H1 (cell line): ENCODE measurements around the gene ZNF423. TPM values are rescaled to one million over a fixed set of nuclear protein-coding genes. Genes with fewer than 3 reads are reported as not detected.

Experiments used
- CTCF ChIA-PET: fragments of 300-600 bp; sonication (Branson Sonifier 250); formaldehyde crosslinking; loops from one replicate; lab custom pipeline; 2021; ENCODE audit not compliant: partially characterized antibody; lab: Charles Lee
- POLR2A ChIA-PET: fragments of 300-600 bp; sonication (Branson Sonifier 250); formaldehyde crosslinking; loops from one replicate; lab custom pipeline; 2021; ENCODE audit warnings: inconsistent platforms; ENCODE audit not compliant: partially characterized antibody; lab: Charles Lee
- DNase-seq, 2 experiments: peaks; one replicate each; pipeline versions ENCODE4 v3.0.0 to v3.0.0-alpha.2; 2010 to 2022; ENCODE audit warnings: low spot score in 2 of 2, low read depth in 1 of 2, mixed read lengths in 1 of 2
- FAIRE-seq: peaks from 2 replicates; lab custom pipeline; 2011; peaks lifted over from hg19 to GRCh38; lab: Jason Lieb, UNC
- H2AFZ ChIP-seq: 2 replicates; pipeline ENCODE4 v1.8.1; 2012; ENCODE audit warnings: low read length, inconsistent platforms
- H2AK5ac ChIP-seq: 2 replicates; pipeline ENCODE4 v1.6.1; 2013; ENCODE audit warnings: low read depth, low read length
- H2BK120ac ChIP-seq: replicated peaks from 2 replicates; pipeline ENCODE3; 2013; ENCODE audit warnings: low read depth, low read length, inconsistent platforms
- H2BK12ac ChIP-seq: 2 replicates; pipeline ENCODE4 v1.6.1; 2013; ENCODE audit warnings: low read depth, low read length
- H2BK15ac ChIP-seq: 2 replicates; pipeline ENCODE4 v1.6.1; 2013; ENCODE audit warnings: low read length
- H2BK20ac ChIP-seq: 2 replicates; pipeline ENCODE4 v1.6.1; 2013; ENCODE audit warnings: low read length
- H2BK5ac ChIP-seq: 2 replicates; pipeline ENCODE4 v1.6.1; 2013; ENCODE audit warnings: low read depth, low read length
- H3K14ac ChIP-seq: 2 replicates; pipeline ENCODE4 v1.6.1; 2013; ENCODE audit warnings: inconsistent platforms; ENCODE audit not compliant: insufficient read length
- H3K18ac ChIP-seq: 2 replicates; pipeline ENCODE4 v1.6.1; 2013; ENCODE audit warnings: low read length; ENCODE audit errors: extremely low read depth
- H3K23ac ChIP-seq: 2 replicates; pipeline ENCODE4 v1.6.1; 2013; ENCODE audit warnings: inconsistent platforms; ENCODE audit not compliant: insufficient read length
- H3K23me2 ChIP-seq: 2 replicates; pipeline ENCODE4 v1.6.1; 2013; ENCODE audit warnings: low read depth, low read length
- H3K27ac ChIP-seq: 2 replicates; pipeline ENCODE4 v1.6.1; 2011; ENCODE audit warnings: low read depth, low read length, inconsistent platforms
- H3K27me3 ChIP-seq, 4 experiments: replicated peaks in 1 of 4; 1 replicate in 1 of 4; 2 replicates in 3 of 4; pipeline versions ENCODE4 v1.6.1 to v1.8.1; 2011 to 2013; ENCODE audit warnings: low read length in 3 of 4, mild to moderate bottlenecking in 3 of 4, inconsistent platforms in 2 of 4, mixed read lengths in 2 of 4, moderate library complexity in 1 of 4; ENCODE audit not compliant: control insufficient read depth in 3 of 4, insufficient read depth in 3 of 4; ENCODE audit errors: extremely low read depth in 1 of 4
- H3K36me3 ChIP-seq, 4 experiments: 2 replicates each; pipeline versions ENCODE4 v1.6.1 to v1.8.1; 2011 to 2013; ENCODE audit warnings: mild to moderate bottlenecking in 4 of 4, low read length in 3 of 4, moderate library complexity in 2 of 4, control low read depth in 1 of 4, inconsistent platforms in 1 of 4; ENCODE audit not compliant: insufficient read depth in 4 of 4, control insufficient read depth in 2 of 4
- H3K4ac ChIP-seq: replicated peaks from 2 replicates; pipeline ENCODE3; 2013; ENCODE audit warnings: low read length, low read depth, mixed read lengths, inconsistent platforms; ENCODE audit not compliant: insufficient read length
- H3K4me1 ChIP-seq, 4 experiments: replicated peaks in 1 of 4; 1 replicate in 1 of 4; 2 replicates in 3 of 4; pipeline versions ENCODE4 v1.6.1 to v1.8.1; 2011 to 2013; ENCODE audit warnings: low read length in 3 of 4, inconsistent platforms in 2 of 4, mixed read lengths in 1 of 4; ENCODE audit not compliant: insufficient read depth in 4 of 4, control insufficient read depth in 3 of 4
- H3K4me2 ChIP-seq, 2 experiments: 2 replicates each; pipeline versions ENCODE4 v1.6.1 to v1.8.1; 2011 to 2013; ENCODE audit warnings: low read depth in 2 of 2, low read length in 2 of 2, control low read depth in 1 of 2, inconsistent platforms in 1 of 2, mild to moderate bottlenecking in 1 of 2; ENCODE audit not compliant: insufficient read depth in 1 of 2
- H3K4me3 ChIP-seq, 4 experiments: fragments of 200-600, 300-600 bp in 1 of 4; sonication (generic), shearing (Covaris generic), sonication (Bioruptor Twin) in 1 of 4; 2 replicates each; pipeline versions ENCODE4 v1.5.1 to v1.8.1; 2011 to 2016; ENCODE audit warnings: low read length in 4 of 4, low read depth in 3 of 4, control low read depth in 2 of 4, inconsistent platforms in 2 of 4, mild to moderate bottlenecking in 2 of 4, mixed read lengths in 1 of 4, moderate library complexity in 1 of 4; ENCODE audit not compliant: insufficient read depth in 2 of 4; ENCODE audit errors: extremely low read depth in 1 of 4
- H3K56ac ChIP-seq: replicated peaks from 2 replicates; pipeline ENCODE3; 2013; ENCODE audit warnings: low read depth, mild to moderate bottlenecking, mixed read lengths, low read length, inconsistent platforms; ENCODE audit not compliant: insufficient read length
- H3K79me1 ChIP-seq: 2 replicates; pipeline ENCODE4 v1.6.1; 2013; ENCODE audit warnings: low read depth, low read length, control low read depth
- H3K79me2 ChIP-seq, 2 experiments: 2 replicates each; pipeline versions ENCODE4 v1.6.1 to v1.8.1; 2012 to 2013; ENCODE audit warnings: low read length in 2 of 2, mild to moderate bottlenecking in 2 of 2, inconsistent platforms in 1 of 2; ENCODE audit not compliant: insufficient read depth in 2 of 2, control insufficient read depth in 1 of 2
- H3K9ac ChIP-seq, 4 experiments: replicated peaks in 1 of 4; 1 replicate in 1 of 4; 2 replicates in 3 of 4; pipeline versions ENCODE4 v1.6.1 to v1.8.1; 2011 to 2013; ENCODE audit warnings: low read depth in 3 of 4, low read length in 3 of 4, control low read depth in 2 of 4, mild to moderate bottlenecking in 2 of 4, moderate library complexity in 2 of 4, inconsistent platforms in 1 of 4; ENCODE audit errors: extremely low read depth in 1 of 4
- H3K9me3 ChIP-seq, 2 experiments: 2 replicates each; pipeline versions ENCODE4 v1.6.1 to v1.8.1; 2012 to 2013; ENCODE audit warnings: mild to moderate bottlenecking in 2 of 2, moderate library complexity in 2 of 2, control low read depth in 1 of 2, inconsistent platforms in 1 of 2, low read depth in 1 of 2, low read length in 1 of 2, mixed read lengths in 1 of 2; ENCODE audit not compliant: insufficient read depth in 2 of 2
- H4K20me1 ChIP-seq, 2 experiments: replicated peaks in 1 of 2; 2 replicates each; pipeline versions ENCODE3 to v1.8.1; 2011 to 2013; ENCODE audit warnings: inconsistent platforms in 2 of 2, low read length in 2 of 2, mild to moderate bottlenecking in 1 of 2; ENCODE audit not compliant: insufficient read depth in 2 of 2, control insufficient read depth in 1 of 2
- H4K5ac ChIP-seq: 2 replicates; pipeline ENCODE4 v1.6.1; 2013; ENCODE audit warnings: low read length, low read depth, mixed read lengths, inconsistent platforms; ENCODE audit not compliant: insufficient read length
- H4K8ac ChIP-seq: 2 replicates; pipeline ENCODE4 v1.8.0; 2013; ENCODE audit warnings: mild to moderate bottlenecking, moderate library complexity, low read length, inconsistent platforms; ENCODE audit not compliant: insufficient read depth; ENCODE audit errors: extremely low read depth
- H4K91ac ChIP-seq: replicated peaks from 2 replicates; pipeline ENCODE3; 2013; ENCODE audit warnings: low read length, mixed read lengths, inconsistent platforms; ENCODE audit not compliant: insufficient read length
- BCL11A ChIP-seq, 2 experiments: IDR thresholded peaks; one replicate each; pipeline ENCODE4 v1.6.1; 2011; ENCODE audit warnings: low read depth in 2 of 2, low read length in 2 of 2, mild to moderate bottlenecking in 2 of 2
- CTBP2 ChIP-seq: IDR thresholded peaks from 2 replicates; pipeline ENCODE4 v1.7.0; 2011; ENCODE audit warnings: borderline replicate concordance, mild to moderate bottlenecking, moderate library complexity, mixed read lengths, low read length; ENCODE audit not compliant: insufficient read depth, insufficient read length
- KDM1A ChIP-seq: fragments of 200-600, 300-600 bp; sonication (generic); IDR thresholded peaks from 2 replicates; pipeline ENCODE4 v1.7.1; 2016; ENCODE audit warnings: mild to moderate bottlenecking, low read length, borderline replicate concordance
- PHF8 ChIP-seq: fragments of 200-600 bp; sonication (generic); conservative IDR thresholded peaks from 2 replicates; pipeline ENCODE4 v1.7.1; 2012; ENCODE audit warnings: low read depth, mild to moderate bottlenecking, inconsistent platforms, low read length, moderate library complexity
- POLR2A ChIP-seq, 2 experiments: IDR thresholded peaks; 1 replicate in 1 of 2; 2 replicates in 1 of 2; pipeline ENCODE4 v1.6.1; 2011; ENCODE audit warnings: low read depth in 2 of 2, low read length in 2 of 2, mild to moderate bottlenecking in 2 of 2; ENCODE audit errors: control extremely low read depth in 1 of 2
- RXRA ChIP-seq: IDR thresholded peaks from 2 replicates; pipeline ENCODE4 v1.6.1; 2011; ENCODE audit warnings: low read depth, mild to moderate bottlenecking, low read length, moderate library complexity; ENCODE audit not compliant: insufficient read depth
- SAP30 ChIP-seq: fragments of 300-600 bp; sonication (generic); IDR thresholded peaks from 2 replicates; pipeline ENCODE4 v1.7.1; 2012; ENCODE audit warnings: low read length, moderate library complexity, mild to moderate bottlenecking, inconsistent platforms; ENCODE audit not compliant: insufficient read depth, insufficient replicate concordance
- SIN3A ChIP-seq, 2 experiments: IDR thresholded peaks in 1 of 2; conservative IDR thresholded peaks in 1 of 2; 2 replicates each; pipeline ENCODE4 v1.6.1; 2011 to 2012; ENCODE audit warnings: low read length in 2 of 2, improper control_type of control experiment in 1 of 2, low read depth in 1 of 2, mild to moderate bottlenecking in 1 of 2
- SP4 ChIP-seq: IDR thresholded peaks from 2 replicates; pipeline ENCODE4 v1.6.1; 2012; ENCODE audit warnings: low read length, inconsistent platforms
- WGBS, 2 experiments: shearing (Covaris generic) in 1 of 2; methylation state at CpG; one replicate each; pipeline versions ENCODE4 v1.1.6 to v1.1.7; 2013 to 2015; ENCODE audit warnings: low lambda C conversion rate in 2 of 2, mixed read lengths in 2 of 2, inconsistent platforms in 1 of 2, low coverage in 1 of 2, missing lambda C conversion rate in 1 of 2; ENCODE audit not compliant: insufficient replicate concordance in 2 of 2, insufficient coverage in 1 of 2, insufficient read length in 1 of 2; ENCODE audit errors: extremely low coverage in 1 of 2, missing lambda C conversion rate in 1 of 2; 5-methylcytosine and 5-hydroxymethylcytosine counted together
- polyA plus RNA-seq, 7 experiments: library from polyadenylated mRNA; depleted of rRNA in 3 of 7; stranded (reverse) in 5 of 7; unstranded in 2 of 7; fragments of >200 nt in 5 of 7; fragments of 200-250 nt in 2 of 7; gene quantifications; 1 replicate in 5 of 7; 2 replicates in 1 of 7; 4 replicates in 1 of 7; pipeline versions ENCODE4 v1.2.1 to v1.2.3, GENCODE V29; 2011 to 2013; ENCODE audit warnings: missing spikeins in 2 of 7, mixed read lengths in 2 of 7
- total RNA-seq: library from RNA; stranded (reverse); fragmentation: NEBNext Ultra II Directional; extraction: Animal tissue kit (Norgen Biotek cat#: 25700); gene quantifications from 2 replicates; pipeline ENCODE4 v1.2.1, GENCODE V29; 2021
- TF ChIP-seq, protein P1 (sequence below), 3 experiments: IDR thresholded peaks; 1 replicate in 2 of 3; 2 replicates in 1 of 3; pipeline versions ENCODE4 v1.5.1 to v1.6.1; 2011; ENCODE audit warnings: low read length in 3 of 3, mild to moderate bottlenecking in 3 of 3, inconsistent platforms in 2 of 3, low read depth in 1 of 3, moderate library complexity in 1 of 3; ENCODE audit not compliant: insufficient read depth in 1 of 3; ENCODE audit errors: control extremely low read depth in 1 of 3

ZNF423 gene
- total and polyA plus RNA-seq, 2 of the 8 experiments (the other 6 are each of a cell fraction or from before 2014, with no cell fraction given), result 38.2 to 52.3 TPM

DNA sequence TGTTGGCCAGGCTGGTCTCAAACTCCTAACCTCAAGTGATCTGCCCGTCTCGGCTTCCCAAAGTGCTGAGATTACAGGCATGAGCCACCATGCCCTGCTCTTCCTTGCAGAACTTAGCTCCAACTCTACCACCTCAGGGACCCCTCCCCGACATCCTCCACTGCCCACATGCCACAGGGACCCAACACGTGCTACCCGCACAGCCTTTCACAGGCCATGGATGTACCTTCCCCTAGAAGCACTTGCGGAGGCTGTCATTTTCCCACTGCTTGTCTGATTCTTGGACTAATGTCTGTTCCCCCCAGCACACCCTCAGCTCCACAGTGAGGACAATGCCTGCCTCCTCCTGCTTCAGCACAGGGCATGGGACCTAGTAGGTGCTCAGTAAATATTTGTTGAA is 147.4 kb downstream of the ZNF423 start:
- H3K9me3 ChIP-seq, result no peaks in the 10 kb centered on the region
- no peaks in the 10 kb centered on the region for H3K36me3 ChIP-seq
- H3K27ac ChIP-seq, result no peak overlapping the region; the same call in 1 of the 2 replicates
- no peak overlapping the region for H2BK5ac ChIP-seq
- peak overlapping the region; percentile 40; the same call in 1 of the 2 replicates for H2BK15ac ChIP-seq
- WGBS, 2 experiments, result 84% methylated on average over 6 of the region's 6 CpGs; no CpG with 5 or more reads in 1 of the 2 experiments
- H2BK12ac ChIP-seq, result peak overlapping the region; percentile 33; the same call in 1 of the 2 replicates
- H2AK5ac ChIP-seq, result peak overlapping the region; percentile 99; the same call in 1 of the 2 replicates
- no peak overlapping the region for H3K23ac ChIP-seq
- no peak overlapping the region for H2AFZ ChIP-seq
- DNase-seq (no peak), FAIRE-seq (no peak)
- no peak overlapping the region for H2BK20ac ChIP-seq
- H4K91ac ChIP-seq, result no peak overlapping the region
- ChIA-PET POLR2A (interaction anchor here (1.0 kb wide), 1 partner anchor 43 kb away, joined by 3 read pairs; no protein-coding TSS in a partner anchor), CTCF (interaction anchor here (0.8 to 3.0 kb wide), 8 partner anchors 10 to 213 kb away, joined by 3 to 7 read pairs (median 3); no protein-coding TSS in a partner anchor)
- no peak overlapping the region for H3K56ac ChIP-seq
- no peak overlapping the region for H3K14ac ChIP-seq
- no peak overlapping the region for H3K4ac ChIP-seq
- peaks cover 10 to 19% (median 15%) of the 10 kb centered on the region in 4 experiments; a peak in 6 of 7 replicates for H3K4me1 ChIP-seq
- no peak overlapping the region for H4K8ac ChIP-seq
- peaks cover 0 to 27% of the 10 kb centered on the region in 2 experiments; a peak in 2 of 4 replicates for H3K79me2 ChIP-seq
- H2BK120ac ChIP-seq, result no peak overlapping the region
- H3K4me2 ChIP-seq, result no peak overlapping the region
- no peak overlapping the region for H4K5ac ChIP-seq
- H3K27me3 ChIP-seq, result no peaks in the 10 kb centered on the region
- peaks cover 0 to 1% of the 10 kb centered on the region in 2 experiments for H4K20me1 ChIP-seq
- H3K79me1 ChIP-seq, result peaks cover 13% of the 10 kb centered on the region
- no peak overlapping the region for H3K18ac ChIP-seq
- H3K9ac ChIP-seq, result no peak overlapping the region
- H3K4me3 ChIP-seq, result no peak overlapping the region
- H3K23me2 ChIP-seq, result no peaks in the 10 kb centered on the region
- TF ChIP-seq CTBP2 (no peak), SP4 (no peak), POLR2A (IDR thresholded peaks at IDR 0.05; ENCODE audit: control extremely low read depth in 1 of 2, low read depth in 2 of 2, low read length in 2 of 2) (no peak), PHF8 (no peak), KDM1A (no peak), SIN3A (conservative IDR thresholded peaks at IDR 0.05 in 1 of 2, IDR thresholded peaks at IDR 0.05 in 1 of 2; ENCODE audit: low read depth in 1 of 2, low read length in 2 of 2) (no peak), RXRA (no peak), SAP30 (no peak), BCL11A (IDR thresholded peaks at IDR 0.05; ENCODE audit: low read depth in 2 of 2, low read length in 2 of 2) (no peak)
- TF ChIP-seq, protein P1, sequence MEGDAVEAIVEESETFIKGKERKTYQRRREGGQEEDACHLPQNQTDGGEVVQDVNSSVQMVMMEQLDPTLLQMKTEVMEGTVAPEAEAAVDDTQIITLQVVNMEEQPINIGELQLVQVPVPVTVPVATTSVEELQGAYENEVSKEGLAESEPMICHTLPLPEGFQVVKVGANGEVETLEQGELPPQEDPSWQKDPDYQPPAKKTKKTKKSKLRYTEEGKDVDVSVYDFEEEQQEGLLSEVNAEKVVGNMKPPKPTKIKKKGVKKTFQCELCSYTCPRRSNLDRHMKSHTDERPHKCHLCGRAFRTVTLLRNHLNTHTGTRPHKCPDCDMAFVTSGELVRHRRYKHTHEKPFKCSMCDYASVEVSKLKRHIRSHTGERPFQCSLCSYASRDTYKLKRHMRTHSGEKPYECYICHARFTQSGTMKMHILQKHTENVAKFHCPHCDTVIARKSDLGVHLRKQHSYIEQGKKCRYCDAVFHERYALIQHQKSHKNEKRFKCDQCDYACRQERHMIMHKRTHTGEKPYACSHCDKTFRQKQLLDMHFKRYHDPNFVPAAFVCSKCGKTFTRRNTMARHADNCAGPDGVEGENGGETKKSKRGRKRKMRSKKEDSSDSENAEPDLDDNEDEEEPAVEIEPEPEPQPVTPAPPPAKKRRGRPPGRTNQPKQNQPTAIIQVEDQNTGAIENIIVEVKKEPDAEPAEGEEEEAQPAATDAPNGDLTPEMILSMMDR (IDR thresholded peaks at IDR 0.05; ENCODE audit: control extremely low read depth in 1 of 3, insufficient read depth in 1 of 3, low read depth in 1 of 3, low read length in 3 of 3), result no peak
